HCT116 (cell line): ENCODE results near the gene DGKG. TPM values are rescaled to one million over a fixed set of nuclear protein-coding genes. Genes with fewer than 3 reads are reported as not detected.

Source experiments
- ATAC-seq: fragments of 200-7000 bp; cut with Tn5 transposase; 2 replicates; pipeline ENCODE4 v1.9.1; 2020; ENCODE audit warnings: mild to moderate bottlenecking, moderate library complexity
- BruUV-seq: library from RNA; stranded (reverse); fragments of 400-500 nt; replicated peaks from 2 replicates; lab custom pipeline; 2021; lab: Mats Ljungman, UMichigan
- CTCF ChIA-PET: fragments of 300-600 bp; sonication (Branson Sonifier 250); formaldehyde crosslinking; loops from one replicate; lab custom pipeline; 2021; ENCODE audit warnings: antibody characterized with exemption; lab: Charles Lee
- POLR2A ChIA-PET: fragments of 300-600, 350-600 bp; sonication (Branson Sonifier 250); formaldehyde crosslinking; loops from one replicate; lab custom pipeline; 2021; ENCODE audit warnings: antibody characterized with exemption; lab: Charles Lee
- RAD21 ChIA-PET, 2 experiments: fragments of 300-600 bp; sonication (Branson Sonifier 250); formaldehyde crosslinking; loops; one replicate each; lab custom pipeline; 2023; ENCODE audit warnings: low total read pairs in 2 of 2; ENCODE audit not compliant: uncharacterized antibody in 2 of 2, unreplicated experiment in 2 of 2, low non-redundant PET in 1 of 2; lab: Charles Lee
- DNase-seq: peaks from one replicate; pipeline ENCODE4 v3.0.0-alpha.2; 2010; ENCODE audit warnings: low read depth, low spot score
- H2AFZ ChIP-seq: fragments of 200-600 bp; shearing (Covaris generic), sonication (generic); 2 replicates; pipeline ENCODE4 v1.6.1; 2017; ENCODE audit warnings: low read depth, mixed run types, mixed read lengths, antibody characterized with exemption, low read length; ENCODE audit not compliant: poor library complexity, severe bottlenecking
- H3K27ac ChIP-seq: 2 replicates; pipeline ENCODE4 v1.5.1; 2012; ENCODE audit warnings: low read depth, low read length
- H3K27me3 ChIP-seq: fragments of 200-600 bp; sonication (generic); 2 replicates; pipeline ENCODE4 v1.6.1; 2016; ENCODE audit warnings: mixed run types, low read length, mixed read lengths; ENCODE audit not compliant: insufficient read depth
- H3K36me3 ChIP-seq, 2 experiments: fragments of 200-500 bp in 1 of 2; fragments of 200-600 bp in 1 of 2; sonication (Bioruptor generic) in 1 of 2; sonication (generic) in 1 of 2; 2 replicates each; pipeline versions ENCODE4 v1.5.1 to v1.6.1; 2014 to 2016; ENCODE audit warnings: low read length in 2 of 2, inconsistent platforms in 1 of 2, mixed read lengths in 1 of 2, mixed run types in 1 of 2; ENCODE audit not compliant: insufficient read depth in 2 of 2, control insufficient read depth in 1 of 2
- H3K4me1 ChIP-seq, 2 experiments: fragments of 200-600 bp in 1 of 2; sonication (generic) in 1 of 2; 2 replicates each; pipeline versions ENCODE4 v1.5.1 to v1.6.1; 2012 to 2017; ENCODE audit warnings: low read length in 2 of 2, inconsistent platforms in 1 of 2, mild to moderate bottlenecking in 1 of 2, mixed read lengths in 1 of 2, mixed run types in 1 of 2, moderate library complexity in 1 of 2; ENCODE audit not compliant: insufficient read depth in 2 of 2, control insufficient read depth in 1 of 2
- H3K4me2 ChIP-seq: fragments of 200-600 bp; sonication (generic); 2 replicates; pipeline ENCODE4 v1.6.1; 2017; ENCODE audit warnings: mixed run types, low read length, mixed read lengths
- H3K4me3 ChIP-seq, 2 experiments: fragments of 200-600 bp in 1 of 2; sonication (generic) in 1 of 2; replicated peaks in 1 of 2; 2 replicates each; pipeline ENCODE4 v1.5.1; 2011 to 2016; ENCODE audit warnings: low read length in 2 of 2, control low read depth in 1 of 2, low read depth in 1 of 2, mild to moderate bottlenecking in 1 of 2, mixed read lengths in 1 of 2, mixed run types in 1 of 2
- H3K79me2 ChIP-seq: fragments of 200-600 bp; sonication (generic); 2 replicates; pipeline ENCODE4 v1.6.1; 2017; ENCODE audit warnings: mild to moderate bottlenecking, mixed run types, low read length, moderate library complexity, mixed read lengths; ENCODE audit not compliant: insufficient read depth
- H3K9ac ChIP-seq: fragments of 200-600 bp; sonication (generic); 2 replicates; pipeline ENCODE4 v1.6.1; 2016; ENCODE audit warnings: low read length, mixed read lengths
- H3K9me2 ChIP-seq: fragments of 200-600 bp; sonication (generic), shearing (Covaris generic); 2 replicates; pipeline ENCODE4 v1.6.1; 2017; ENCODE audit warnings: mixed run types, mild to moderate bottlenecking, moderate library complexity; ENCODE audit not compliant: insufficient read depth
- H3K9me3 ChIP-seq, 2 experiments: fragments of 200-500 bp in 1 of 2; fragments of 200-600 bp in 1 of 2; sonication (Bioruptor generic) in 1 of 2; sonication (generic) in 1 of 2; 2 replicates each; pipeline ENCODE4 v1.6.1; 2014 to 2017; ENCODE audit warnings: low read length in 2 of 2, mixed read lengths in 2 of 2, inconsistent platforms in 1 of 2, low read depth in 1 of 2, mild to moderate bottlenecking in 1 of 2, mixed run types in 1 of 2, moderate library complexity in 1 of 2; ENCODE audit not compliant: control insufficient read depth in 1 of 2, insufficient read depth in 1 of 2
- H4K20me1 ChIP-seq: fragments of 200-600 bp; sonication (generic), shearing (Covaris generic); 2 replicates; pipeline ENCODE4 v1.6.1; 2017; ENCODE audit warnings: mixed run types, mild to moderate bottlenecking, moderate library complexity; ENCODE audit not compliant: insufficient read depth
- CEBPB ChIP-seq: IDR thresholded peaks from 2 replicates; pipeline ENCODE4 v1.6.1; 2012; ENCODE audit warnings: low read depth
- CTCF ChIP-seq, 3 experiments: fragments of 200-600 bp in 1 of 3; sonication (generic) in 1 of 3; IDR thresholded peaks in 2 of 3; conservative IDR thresholded peaks in 1 of 3; 2 replicates each; pipeline ENCODE4 v1.5.1; 2012 to 2017; ENCODE audit warnings: low read depth in 2 of 3, low read length in 2 of 3, antibody characterized with exemption in 1 of 3, borderline replicate concordance in 1 of 3, control low read depth in 1 of 3, mild to moderate bottlenecking in 1 of 3, mixed read lengths in 1 of 3, mixed run types in 1 of 3, moderate library complexity in 1 of 3; ENCODE audit not compliant: insufficient read depth in 1 of 3
- ELF1 ChIP-seq: IDR thresholded peaks from 2 replicates; pipeline ENCODE4 v1.6.1; 2012; ENCODE audit warnings: low read depth, borderline replicate concordance
- EZH2 ChIP-seq: fragments of 200-600 bp; sonication (generic); IDR thresholded peaks from 2 replicates; pipeline ENCODE4 v1.6.1; 2017; ENCODE audit warnings: antibody characterized with exemption, mixed run types
- EZH2phosphoT487 ChIP-seq: fragments of 200-600 bp; IDR thresholded peaks from 2 replicates; pipeline ENCODE4 v1.6.1; 2018; ENCODE audit warnings: antibody characterized with exemption, borderline replicate concordance
- JUND ChIP-seq: IDR thresholded peaks from 2 replicates; pipeline ENCODE4 v1.6.1; 2012
- MAX ChIP-seq: IDR thresholded peaks from 2 replicates; pipeline ENCODE4 v1.6.1; 2012
- RAD21 ChIP-seq: IDR thresholded peaks from 2 replicates; pipeline ENCODE4 v1.6.1; 2012; ENCODE audit warnings: low read depth, mild to moderate bottlenecking
- SIN3A ChIP-seq: IDR thresholded peaks from 2 replicates; pipeline ENCODE4 v1.6.1; 2012; ENCODE audit warnings: low read depth
- SP1 ChIP-seq: IDR thresholded peaks from 2 replicates; pipeline ENCODE4 v1.6.1; 2012; ENCODE audit warnings: low read depth
- SRF ChIP-seq: IDR thresholded peaks from 2 replicates; pipeline ENCODE4 v1.6.1; 2012; ENCODE audit warnings: low read depth
- YY1 ChIP-seq: IDR thresholded peaks from 2 replicates; pipeline ENCODE4 v1.6.1; 2011; ENCODE audit warnings: low read length, low read depth, moderate library complexity, mild to moderate bottlenecking; ENCODE audit not compliant: insufficient replicate concordance; ENCODE audit errors: extremely low read depth
- ZBTB33 ChIP-seq: IDR thresholded peaks from 2 replicates; pipeline ENCODE4 v1.6.1; 2011; ENCODE audit warnings: mild to moderate bottlenecking, low read length, moderate library complexity; ENCODE audit not compliant: insufficient replicate concordance; ENCODE audit errors: extremely low read depth
- intact Hi-C: fragments of 100-400 bp; cut with micrococcal nuclease; formaldehyde crosslinking; loops from 2 replicates; pipeline ENCODE4 v1.10.0; 2022
- total RNA-seq: library from RNA; stranded (reverse); gene quantifications from one replicate; pipeline ENCODE4 v1.2.1, GENCODE V29; 2021; ENCODE audit not compliant: unreplicated experiment

Gene DGKG
- total RNA-seq, 1 experiment from 2014 or later, result 4.8 TPM

GRCh38 chr3:186170516-186170915 lies 191.5 kb downstream of the DGKG start:
- Histone ChIP-seq H3K9me2 (no peaks in the 10 kb centered on the region), H3K4me2 (no peak overlapping the region), H3K27me3 (no peaks in the 10 kb centered on the region), H3K79me2 (no peaks in the 10 kb centered on the region), H3K9ac (no peak overlapping the region), H4K20me1 (no peaks in the 10 kb centered on the region), H3K9me3 (no peaks in the 10 kb centered on the region), H3K27ac (no peak overlapping the region), H3K4me3 (no peak overlapping the region), H2AFZ (no peak overlapping the region), H3K4me1 (no peaks in the 10 kb centered on the region), H3K36me3 (no peaks in the 10 kb centered on the region)
- ChIA-PET POLR2A (no interaction called here), RAD21 (no interaction called here), CTCF (no interaction called here)
- DNase-seq, result no peak
- ATAC-seq, result no peak
- intact Hi-C loops, result no loop called here
- BruUV-seq, result no TSS peak
- TF ChIP-seq RAD21, result no peak
- TF ChIP-seq ZBTB33, result no peak
- TF ChIP-seq ELF1, result no peak
- TF ChIP-seq SRF, result no peak
- TF ChIP-seq CTCF (IDR thresholded peaks at IDR 0.05 in 2 of 3, conservative IDR thresholded peaks at IDR 0.05 in 1 of 3; ENCODE audit: borderline replicate concordance in 1 of 3, insufficient read depth in 1 of 3, low read depth in 2 of 3, low read length in 2 of 3), result no peak
- no peak for TF ChIP-seq YY1
- no peak for TF ChIP-seq EZH2
- no peak for TF ChIP-seq SP1
- no peak for TF ChIP-seq MAX
- TF ChIP-seq JUND, result no peak
- TF ChIP-seq CEBPB, result no peak
- TF ChIP-seq SIN3A, result no peak
- TF ChIP-seq EZH2phosphoT487, result no peak
